Suprapubic skin (tissue), 4 donors: ENCODE measurements around the gene ZBTB42. TPM values are rescaled to one million over a fixed set of nuclear protein-coding genes. Genes with fewer than 3 reads are reported as not detected.

ENCODE experiments used
- DNase-seq, 2 donors: peaks; one replicate each; pipeline ENCODE4 v3.0.0-alpha.2; 2019; ENCODE audit warnings: low spot score in 2 of 2
- H3K27ac ChIP-seq: fragments of 200-600 bp; sonication (generic); one replicate; pipeline ENCODE4 v1.5.1; 2019
- H3K27me3 ChIP-seq: fragments of 200-600 bp; sonication (generic); one replicate; pipeline ENCODE4 v1.5.1; 2019
- H3K36me3 ChIP-seq: fragments of 200-600 bp; sonication (generic); one replicate; pipeline ENCODE4 v1.5.1; 2019
- H3K4me1 ChIP-seq: fragments of 200-600 bp; sonication (generic); one replicate; pipeline ENCODE4 v1.5.1; 2019
- H3K4me3 ChIP-seq: fragments of 200-600 bp; sonication (generic); one replicate; pipeline ENCODE4 v1.5.1; 2019; ENCODE audit warnings: mild to moderate bottlenecking
- H3K9me3 ChIP-seq: fragments of 200-600 bp; sonication (generic); one replicate; pipeline ENCODE4 v1.5.1; 2019
- CTCF ChIP-seq, 2 donors: fragments of 200-600 bp in 1 of 2; fragments of 450-650 bp in 1 of 2; sonication (generic) in 1 of 2; IDR thresholded peaks; one replicate each; pipeline ENCODE4 v1.5.1; 2016 to 2019; ENCODE audit warnings: antibody characterized with exemption in 2 of 2, mild to moderate bottlenecking in 1 of 2, moderate library complexity in 1 of 2
- EP300 ChIP-seq: sonication (generic); formaldehyde crosslinking; IDR thresholded peaks from one replicate; pipeline ENCODE4 v1.6.1; 2017; ENCODE audit warnings: antibody characterized with exemption
- POLR2A ChIP-seq, 2 donors: fragments of 450-650 bp; IDR thresholded peaks; one replicate each; pipeline ENCODE4 v1.6.1; 2017; ENCODE audit warnings: antibody characterized with exemption in 2 of 2, mild to moderate bottlenecking in 2 of 2, moderate library complexity in 2 of 2
- POLR2AphosphoS5 ChIP-seq, 3 donors: sonication (generic); formaldehyde crosslinking; IDR thresholded peaks; one replicate each; pipeline ENCODE4 v1.6.1; 2017; ENCODE audit warnings: antibody characterized with exemption in 3 of 3
- WGBS: methylation state at CpG from one replicate; pipeline ENCODE4 v1.1.5; 2018; 5-methylcytosine and 5-hydroxymethylcytosine counted together
- total RNA-seq, 4 donors: library from RNA; depleted of rRNA; stranded (reverse); fragments of >200 nt; gene quantifications; one replicate each; pipeline ENCODE4 v1.1.0, GENCODE V29; 2016

The ZBTB42 gene
- total RNA-seq, 4 donors from 2014 or later: 3.7 to 9.8 (median 7.8) TPM

- TF ChIP-seq EP300 (no peak), POLR2A (IDR thresholded peaks at IDR 0.05) (no peak)
- no peak overlapping the region for H3K27ac ChIP-seq
- WGBS: no CpG with 5 or more reads among the region's 12 CpGs
- no peak overlapping the region for H3K4me3 ChIP-seq
- H3K4me1 ChIP-seq: peaks cover 28% of the 10 kb centered on the region
- no peaks in the 10 kb centered on the region for H3K36me3 ChIP-seq
- no peaks in the 10 kb centered on the region for H3K27me3 ChIP-seq
- H3K9me3 ChIP-seq: no peaks in the 10 kb centered on the region
- DNase-seq: peak in 1 of 2 donors; percentile 70
Measured at GRCh38 chr14:104819361-104819781, 18.5 kb downstream of the ZBTB42 start.

- Histone ChIP-seq H3K4me1 (peaks cover 20% of the 10 kb centered on the region), H3K27ac (no peak overlapping the region), H3K9me3 (no peaks in the 10 kb centered on the region), H3K36me3 (no peaks in the 10 kb centered on the region), H3K4me3 (no peak overlapping the region), H3K27me3 (no peaks in the 10 kb centered on the region)
- TF ChIP-seq EP300 (no peak), POLR2AphosphoS5 (IDR thresholded peaks at IDR 0.05) (no peak), CTCF (IDR thresholded peaks at IDR 0.05) (peak in 1 of 2 donors; percentile 51)
- 24% methylated on average over 15 of the region's 22 CpGs for WGBS
- peak in 1 of 2 donors; percentile 80 for DNase-seq
Measured at GRCh38 chr14:104820669-104821228, 19.8 kb downstream of the ZBTB42 start.

- Histone ChIP-seq H3K36me3 (no peaks in the 10 kb centered on the region), H3K27ac (no peak overlapping the region), H3K27me3 (no peaks in the 10 kb centered on the region), H3K4me1 (peaks cover 25% of the 10 kb centered on the region), H3K4me3 (no peak overlapping the region), H3K9me3 (no peaks in the 10 kb centered on the region)
- TF ChIP-seq POLR2A (IDR thresholded peaks at IDR 0.05): no peak
- TF ChIP-seq POLR2AphosphoS5 (IDR thresholded peaks at IDR 0.05): no peak
- no peak for TF ChIP-seq CTCF (IDR thresholded peaks at IDR 0.05)
- TF ChIP-seq EP300: no peak
- WGBS: 80% methylated on average over 7 of the region's 23 CpGs
- DNase-seq: no peak
Measured at GRCh38 chr14:104821229-104821945, 20.5 kb downstream of the ZBTB42 start.

GRCh38 chr14:104821971-104822608, 21.2 kb downstream of the ZBTB42 start:
- Histone ChIP-seq H3K9me3 (no peaks in the 10 kb centered on the region), H3K27me3 (no peaks in the 10 kb centered on the region), H3K27ac (no peak overlapping the region), H3K36me3 (no peaks in the 10 kb centered on the region), H3K4me3 (no peak overlapping the region), H3K4me1 (peaks cover 23% of the 10 kb centered on the region)
- no peak for DNase-seq
- WGBS: 95% methylated on average over 21 of the region's 27 CpGs
- TF ChIP-seq POLR2A (IDR thresholded peaks at IDR 0.05): no peak

- peaks cover 30% of the 10 kb centered on the region for H3K4me1 ChIP-seq
- H3K9me3 ChIP-seq: no peaks in the 10 kb centered on the region
- TF ChIP-seq POLR2A (IDR thresholded peaks at IDR 0.05) (no peak), EP300 (no peak), POLR2AphosphoS5 (IDR thresholded peaks at IDR 0.05) (no peak), CTCF (IDR thresholded peaks at IDR 0.05) (no peak)
- no peaks in the 10 kb centered on the region for H3K27me3 ChIP-seq
- no peak overlapping the region for H3K4me3 ChIP-seq
- no peak overlapping the region for H3K27ac ChIP-seq
- H3K36me3 ChIP-seq: no peaks in the 10 kb centered on the region
- WGBS: 87% methylated on average over 19 of the region's 22 CpGs
- DNase-seq: no peak
Measured at GRCh38 chr14:104822821-104823615, 22.1 kb downstream of the ZBTB42 start.
